ENCODE results near the gene MACF1.
A peak's percentile ranks its signal among the peaks of the same experiment; 100 is the strongest.

Gene MACF1

DNA sequence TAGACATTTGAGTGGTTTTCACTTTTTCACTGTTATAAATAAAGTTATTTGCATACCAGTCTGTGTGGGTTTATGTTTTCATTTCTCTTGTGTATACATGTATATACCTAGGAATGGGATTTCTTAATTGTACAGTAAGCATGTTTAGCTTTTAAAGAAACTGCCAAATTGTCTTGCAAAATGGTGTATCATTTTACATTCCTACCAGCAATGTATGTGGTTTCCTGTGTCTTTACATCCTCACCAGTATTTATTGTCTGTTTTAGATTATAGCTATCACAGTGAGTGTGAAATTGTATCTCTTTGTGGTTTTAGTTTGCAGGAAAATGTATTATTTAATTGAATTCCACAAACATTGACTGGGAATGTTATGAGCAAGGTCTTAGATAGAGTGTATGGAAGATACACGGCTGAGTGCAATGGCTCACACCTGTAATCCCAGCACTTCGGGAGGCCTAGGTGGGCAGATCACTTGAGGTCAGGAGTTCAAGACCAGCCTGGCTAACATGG, 57.3 kb downstream of the MACF1 start:
- DNase-seq (ENCODE audit: low spot score), result no peak

DNA sequence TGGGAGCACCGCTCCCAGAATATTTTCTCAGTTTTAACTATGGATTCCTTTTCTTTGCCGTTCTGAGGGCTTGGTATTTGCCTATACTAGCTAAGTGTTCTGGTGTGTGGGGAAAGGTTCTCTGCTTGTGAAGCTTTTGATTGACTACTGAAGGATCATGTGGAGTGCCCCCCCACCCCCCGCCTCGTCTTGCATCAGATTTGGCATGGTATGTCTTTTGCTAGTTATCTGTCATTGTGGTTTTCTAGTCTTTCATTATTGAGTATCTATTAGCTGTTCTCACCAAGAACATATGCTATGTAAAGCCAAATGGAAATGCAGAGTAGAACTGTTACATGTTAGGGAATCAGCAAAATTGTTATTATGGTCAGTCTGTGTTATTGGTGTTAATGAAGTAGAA, 58.3 kb downstream of the MACF1 start:
- DNase-seq (ENCODE audit: low spot score), result no peak

DNA sequence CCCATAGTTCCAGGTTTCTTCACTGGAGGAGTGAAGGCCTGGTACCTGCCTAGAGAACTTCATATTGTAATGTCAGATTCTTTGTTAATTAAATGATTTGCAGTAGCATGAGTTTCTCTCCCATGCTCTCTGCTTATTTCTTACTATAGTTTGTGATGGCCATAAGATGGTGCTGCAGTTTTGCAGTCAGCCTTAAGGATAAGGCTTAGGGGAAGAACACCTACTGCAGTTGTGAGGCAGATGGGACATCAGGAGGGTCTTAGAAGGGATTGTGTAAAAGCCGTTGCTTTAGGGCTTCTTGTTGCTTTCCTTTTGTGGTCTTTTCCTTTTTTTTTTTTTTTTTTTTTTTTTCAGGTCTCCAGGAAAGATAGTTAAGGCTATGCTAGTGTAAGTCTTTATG, 61.8 kb downstream of the MACF1 start:
- DNase-seq (ENCODE audit: low spot score), result no peak

DNA sequence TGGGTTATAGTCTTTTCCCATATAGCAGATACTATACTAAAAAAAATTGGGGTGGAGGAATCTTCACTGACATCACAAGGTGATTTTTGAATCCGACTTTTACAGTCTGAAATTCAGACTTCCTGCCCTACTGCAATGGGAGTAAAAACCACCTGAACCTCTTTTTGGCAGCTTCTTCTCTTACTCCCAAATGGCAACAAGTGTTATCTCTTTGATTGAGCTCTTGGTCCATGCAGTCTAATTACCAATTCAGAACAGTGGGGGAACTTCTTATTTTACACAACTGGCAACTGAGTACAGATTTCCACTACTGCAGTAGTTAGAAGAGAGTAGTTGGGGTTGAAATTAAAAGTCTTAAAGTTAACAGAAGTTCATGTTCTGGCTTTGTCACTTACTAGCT, 62.3 kb downstream of the MACF1 start:
- DNase-seq (ENCODE audit: low spot score), result no peak

DNA sequence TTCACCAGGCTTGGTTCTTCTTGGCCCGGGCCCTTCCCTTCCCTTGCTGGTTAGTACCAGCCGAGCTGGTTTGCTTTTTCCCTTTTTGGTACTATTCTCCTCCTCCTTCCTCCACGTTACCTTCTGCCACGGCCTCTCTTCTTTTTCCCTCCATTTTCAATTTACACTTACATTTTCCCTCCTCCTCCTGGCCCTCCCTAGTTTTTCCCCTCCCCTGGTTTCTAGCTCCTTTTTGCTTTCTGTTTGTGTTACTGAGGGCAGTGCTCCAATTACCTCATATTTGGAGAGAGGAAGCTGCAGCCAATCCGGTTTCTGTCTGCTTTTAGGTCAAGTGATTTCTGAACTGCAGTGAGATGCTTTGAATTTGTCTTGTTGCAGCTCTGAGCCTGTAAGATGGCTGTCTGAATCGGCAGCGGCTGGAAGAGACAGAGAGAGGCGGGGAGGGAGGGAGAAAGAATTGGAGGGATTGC, 63.7 kb downstream of the MACF1 start:
- DNase-seq (ENCODE audit: low spot score), result peak; percentile 16

DNA sequence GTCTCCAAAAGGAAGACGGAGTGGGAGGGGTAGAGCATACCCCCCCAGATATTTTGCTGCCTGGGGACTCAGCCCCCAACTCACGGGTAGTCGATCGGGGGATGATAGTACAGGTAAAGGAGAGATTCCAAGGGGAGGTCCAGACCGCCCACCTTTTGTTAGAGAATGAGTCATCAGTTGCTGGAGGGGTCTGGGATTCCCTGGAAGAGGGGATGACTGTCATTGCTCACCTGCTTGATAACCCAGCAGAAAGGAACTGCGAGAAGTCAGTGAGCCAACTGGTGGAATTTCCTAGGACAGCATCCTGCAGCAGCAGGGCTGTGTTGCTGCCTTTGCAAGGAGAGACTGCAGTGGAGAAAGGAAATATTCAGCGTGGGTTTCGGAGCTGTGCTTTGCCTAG, 64.4 kb downstream of the MACF1 start:
- no peak for DNase-seq (ENCODE audit: low spot score)

DNA sequence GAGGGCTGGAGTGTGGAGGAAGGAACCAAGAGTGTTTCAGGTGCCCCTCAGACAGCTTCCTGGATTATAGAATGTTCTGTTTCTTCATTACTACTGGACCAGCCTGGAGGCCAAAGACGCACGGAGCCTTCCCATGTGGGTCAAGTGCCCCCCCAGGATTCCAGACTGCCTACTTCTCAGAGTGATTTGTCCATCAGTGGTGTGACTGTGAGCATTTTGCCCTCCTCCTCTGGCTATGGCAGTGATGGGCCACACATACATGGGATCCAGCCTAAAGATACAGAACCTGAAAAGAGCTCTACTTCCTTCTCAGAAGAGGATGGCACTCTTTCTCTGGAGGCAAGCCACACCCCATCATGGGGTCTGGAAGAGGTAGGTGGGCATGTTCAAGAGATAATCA, 64.9 kb downstream of the MACF1 start:
- DNase-seq (ENCODE audit: low spot score), result no peak

DNA sequence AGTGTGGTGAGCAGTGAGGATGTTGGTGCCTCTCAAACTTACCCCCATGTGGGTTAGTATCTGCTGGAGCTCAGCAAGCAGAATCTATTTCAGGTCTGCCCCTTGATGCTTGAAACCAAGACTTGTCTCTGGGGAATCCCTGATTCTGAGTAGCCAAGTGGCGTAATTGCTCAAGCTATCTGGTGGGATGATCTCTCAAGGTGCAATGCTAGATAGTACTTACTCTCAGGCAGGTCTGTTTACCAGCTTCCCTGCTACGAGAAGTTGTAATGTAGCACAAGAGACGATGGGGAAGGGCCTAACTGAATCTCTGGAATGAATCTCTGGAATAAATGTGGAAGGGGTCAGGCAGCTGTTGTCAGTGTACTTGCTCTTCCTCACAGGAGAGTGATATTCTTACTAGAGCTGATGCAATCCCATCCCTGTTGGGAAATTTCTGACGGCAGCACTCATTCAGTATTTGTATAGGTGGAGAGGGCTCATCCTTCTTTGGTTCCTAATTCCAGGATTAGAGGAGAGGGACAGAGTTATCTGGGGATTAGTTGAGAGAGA, 65.4 kb downstream of the MACF1 start:
- DNase-seq (ENCODE audit: low spot score), result no peak

DNA sequence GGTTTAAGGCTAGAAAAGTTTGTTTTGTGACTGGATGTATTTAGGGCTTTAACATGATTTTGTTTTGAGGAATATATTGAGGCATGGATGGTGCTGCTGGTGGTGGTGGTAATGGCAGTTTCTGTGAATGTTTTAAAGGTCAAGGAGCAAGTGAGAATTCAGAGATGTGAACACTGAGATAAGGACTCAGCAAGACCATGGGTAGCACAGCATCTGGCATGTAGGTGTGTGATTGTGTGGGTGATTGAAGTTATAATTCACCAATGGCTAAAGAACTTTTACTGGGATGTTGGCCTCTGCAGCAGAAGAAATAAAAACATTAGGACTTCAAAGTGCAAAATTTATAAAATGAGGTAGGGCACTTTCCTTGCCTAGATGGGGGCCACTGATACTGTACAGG, 65.9 kb downstream of the MACF1 start:
- no peak for DNase-seq (ENCODE audit: low spot score)

DNA sequence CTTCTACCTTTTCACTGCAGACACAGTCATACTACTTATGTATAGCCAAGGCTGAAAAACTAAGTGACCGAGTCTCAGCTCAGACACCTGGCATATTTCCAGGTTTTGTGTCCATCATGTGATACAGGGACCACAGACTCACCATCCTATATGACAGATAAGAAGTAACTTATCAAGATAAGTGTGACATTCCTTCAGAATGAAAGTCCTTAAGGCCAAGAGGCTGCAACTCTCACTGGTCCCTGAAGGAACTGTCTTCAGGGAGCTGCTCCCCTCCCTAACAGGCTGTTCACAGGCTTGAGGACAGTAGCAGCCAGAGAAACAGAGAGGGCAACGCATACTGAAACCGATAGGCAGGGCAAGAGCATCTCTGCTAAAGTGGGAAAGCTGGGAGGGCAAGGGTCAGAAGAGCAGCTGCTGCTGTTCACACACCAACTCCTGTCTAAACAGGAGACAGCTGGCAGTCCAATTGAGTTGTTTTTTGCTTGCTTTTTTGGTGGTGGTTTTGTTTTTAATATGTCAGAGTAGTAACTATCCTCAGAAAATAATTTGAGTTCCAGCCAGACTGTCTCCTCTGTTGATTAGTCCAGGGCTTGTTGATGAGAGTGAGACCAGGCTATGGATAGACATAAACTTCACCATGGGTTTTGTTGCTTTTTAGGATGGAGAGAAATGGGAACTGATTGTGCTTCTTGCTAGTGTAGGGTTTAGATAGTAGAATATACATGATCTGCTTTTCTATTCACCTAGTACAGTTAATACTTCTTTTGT, 67.7 kb downstream of the MACF1 start:
- DNase-seq (ENCODE audit: low spot score), result no peak

DNA sequence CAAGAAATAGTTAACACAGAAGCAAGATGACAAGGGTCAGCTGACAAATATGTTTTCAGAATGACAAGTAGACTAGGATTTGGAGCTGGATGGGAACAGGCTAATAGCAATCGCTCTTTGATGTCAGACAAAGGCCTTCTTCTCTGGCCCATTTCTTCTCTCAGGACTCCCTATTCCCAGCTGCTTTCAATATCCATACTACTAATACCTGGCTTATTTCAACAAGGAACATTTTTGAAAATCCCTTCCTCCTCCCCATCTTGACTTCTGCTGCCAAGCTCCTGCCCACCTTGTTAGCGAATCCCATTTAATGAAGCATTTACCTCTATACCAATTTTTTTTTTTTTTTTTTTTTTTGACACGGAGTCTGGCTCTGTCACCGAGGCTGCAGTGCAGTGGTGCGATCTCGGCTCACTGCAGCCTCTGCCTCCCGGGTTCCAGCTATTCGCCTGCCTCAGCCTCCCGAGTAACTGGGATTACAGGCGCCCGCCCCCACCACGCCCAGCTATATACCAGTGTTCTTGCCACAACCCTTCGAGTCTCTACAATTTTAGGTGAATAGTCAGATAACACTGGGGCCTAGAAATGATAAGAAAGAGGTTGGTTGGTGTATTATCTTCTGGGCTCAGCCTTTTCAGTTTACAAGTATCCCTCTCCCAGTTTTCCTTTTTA, 68.4 kb downstream of the MACF1 start:
- DNase-seq (ENCODE audit: low spot score), result no peak

DNA sequence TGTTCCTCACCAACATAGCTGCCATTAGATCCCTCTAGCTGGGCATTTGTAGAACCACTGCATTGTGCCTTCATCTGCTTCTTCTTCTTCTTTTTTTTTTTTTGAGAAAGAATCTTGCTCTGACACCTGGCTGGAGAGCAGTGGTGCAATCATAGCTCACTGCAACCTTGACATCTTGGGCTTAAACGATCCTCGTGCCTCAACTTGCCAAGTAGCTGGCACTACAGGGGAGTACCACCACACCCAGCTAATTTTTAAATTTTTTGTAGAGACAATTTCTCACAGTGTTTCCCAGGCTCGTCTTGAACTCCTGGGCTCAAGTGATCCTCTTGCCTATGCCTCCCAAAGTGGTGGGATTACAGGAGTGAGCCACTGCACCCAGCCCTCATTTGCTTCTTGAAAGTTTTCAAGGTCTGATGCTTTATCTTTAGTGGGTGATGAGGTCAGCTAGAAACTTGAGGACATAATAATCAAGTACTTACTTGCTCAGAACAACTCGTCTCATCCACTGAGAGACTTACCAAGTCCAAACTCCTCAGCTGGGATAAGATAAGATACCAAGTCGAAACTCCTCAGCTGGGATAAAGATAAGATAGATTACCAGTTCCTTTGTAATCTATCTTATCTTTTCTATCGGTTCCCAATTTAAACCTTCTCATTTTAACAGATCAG, 71.5 kb downstream of the MACF1 start:
- no peak for DNase-seq (ENCODE audit: low spot score)

DNA sequence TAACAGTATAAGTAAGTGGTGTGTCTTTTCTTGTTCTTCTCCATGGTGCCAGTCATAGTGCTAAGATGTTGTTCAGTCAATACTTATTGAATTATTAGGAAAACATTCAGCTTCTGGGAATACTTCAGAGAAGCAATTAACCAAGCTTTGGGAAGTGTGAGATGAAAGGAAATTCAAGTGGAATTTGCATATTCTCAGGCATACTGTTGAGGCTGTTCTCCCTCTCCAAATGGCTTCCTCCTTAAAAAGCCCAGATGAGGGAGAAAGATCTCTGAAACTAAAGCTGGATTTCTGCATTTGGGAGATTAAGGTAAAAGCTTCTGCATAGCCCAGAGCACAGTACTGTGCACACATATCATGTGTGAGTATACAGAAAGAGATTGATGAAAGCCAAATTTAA, 73.4 kb downstream of the MACF1 start:
- no peak for DNase-seq (ENCODE audit: low spot score)

DNA sequence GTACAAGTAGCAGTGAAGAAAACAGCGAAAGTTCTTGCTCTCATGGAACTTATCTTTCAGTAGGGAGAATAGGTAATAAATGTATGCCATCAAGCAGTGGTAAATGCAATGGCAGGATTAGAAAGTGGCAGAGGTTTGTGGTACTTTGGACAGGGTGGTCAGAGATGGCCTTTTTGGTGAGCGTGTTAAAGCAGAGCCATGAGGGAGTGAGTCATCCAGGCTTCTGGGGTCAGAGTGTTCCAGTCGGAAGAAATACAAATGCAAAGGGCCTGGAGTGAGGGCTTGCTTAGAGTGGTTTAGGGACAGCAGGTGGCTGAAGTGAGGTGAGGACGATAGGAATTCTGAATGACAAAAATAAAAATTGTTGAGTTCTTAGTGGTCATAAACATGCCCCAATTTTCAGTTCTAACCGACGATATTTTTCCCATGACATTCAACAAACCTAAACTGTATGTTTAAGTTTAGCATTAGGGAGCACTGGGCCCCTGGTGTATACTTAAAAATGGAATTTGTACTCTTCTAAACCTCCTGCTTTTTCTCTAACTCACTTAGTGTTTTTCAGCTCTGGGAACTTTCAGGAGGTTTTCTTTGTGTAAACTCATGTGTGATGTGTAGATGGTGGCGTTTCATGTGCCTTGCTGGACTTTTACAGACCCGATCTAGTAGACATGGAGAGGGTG, 78.2 kb downstream of the MACF1 start:
- DNase-seq (ENCODE audit: low spot score), result no peak

DNA sequence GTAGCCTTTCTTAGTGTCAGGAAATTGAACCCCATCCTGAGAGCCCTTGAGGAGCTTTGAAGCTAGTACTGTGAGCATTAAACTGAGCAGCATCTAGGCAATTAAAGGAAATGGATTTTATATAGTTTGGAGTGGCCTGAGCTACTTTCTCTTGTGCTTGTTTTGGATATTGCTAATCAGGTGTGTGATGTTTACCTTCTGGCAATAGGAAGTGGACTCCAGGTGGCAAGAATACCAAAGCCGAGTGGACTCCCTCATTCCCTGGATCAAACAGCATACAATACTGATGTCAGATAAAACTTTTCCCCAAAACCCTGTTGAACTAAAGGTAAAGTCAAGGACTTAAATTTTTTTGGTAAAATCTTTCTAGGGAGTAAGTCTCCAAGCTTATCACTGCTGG, 79.4 kb downstream of the MACF1 start:
- DNase-seq (ENCODE audit: low spot score), result no peak

DNA sequence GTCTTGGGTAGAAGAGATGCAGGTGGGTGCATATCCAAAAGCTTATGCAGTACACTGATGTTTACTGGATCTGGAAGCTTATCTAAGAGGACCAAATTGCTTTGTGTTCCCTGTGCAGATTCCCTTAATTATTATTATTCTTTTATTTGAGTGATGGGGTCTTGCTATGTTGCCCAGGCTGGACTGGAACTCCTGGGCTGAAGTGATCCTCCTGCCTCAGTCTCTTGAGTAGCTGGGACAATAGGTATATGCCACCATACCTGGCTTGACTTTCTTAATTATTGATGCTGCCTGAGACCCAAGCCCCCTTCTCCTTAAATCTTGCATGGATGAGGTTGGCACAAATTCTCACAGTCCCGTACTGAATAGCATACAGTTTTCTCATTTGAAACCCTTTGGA, 83.0 kb downstream of the MACF1 start:
- no peak for DNase-seq (ENCODE audit: low spot score)

DNA sequence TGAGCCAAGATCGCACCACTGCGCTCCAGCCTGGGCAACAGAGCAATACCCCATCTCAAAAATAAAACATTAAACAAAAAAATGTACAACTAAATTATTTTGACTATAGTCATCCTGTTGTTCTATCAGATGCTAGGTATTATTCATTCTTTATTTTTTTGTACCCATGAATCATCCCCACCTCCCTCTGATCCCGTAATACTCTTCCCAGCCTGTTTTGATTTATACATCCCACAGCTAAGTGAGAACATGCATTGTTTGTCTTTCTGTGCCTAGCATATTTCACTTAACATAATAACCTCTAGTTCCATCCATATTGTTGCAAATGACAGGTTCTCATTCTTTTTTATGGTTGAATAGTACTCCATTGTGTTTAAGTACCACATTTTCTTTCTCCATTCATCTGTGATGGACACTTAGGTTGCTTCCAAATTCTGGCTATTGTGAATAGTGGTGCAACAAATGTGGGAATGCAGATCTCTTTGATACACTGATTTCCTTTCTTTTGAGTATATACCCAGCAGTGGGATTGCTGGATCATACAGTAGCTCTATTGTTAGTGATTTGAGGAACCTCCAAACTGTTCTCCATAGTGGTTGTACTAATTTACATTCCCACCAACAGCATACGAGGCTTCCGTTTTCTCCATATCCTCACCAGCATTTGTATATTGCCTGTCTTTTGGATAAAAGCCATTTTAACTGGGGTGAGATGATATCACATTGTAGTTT, 84.4 kb downstream of the MACF1 start:
- no peak for DNase-seq (ENCODE audit: low spot score)

DNA sequence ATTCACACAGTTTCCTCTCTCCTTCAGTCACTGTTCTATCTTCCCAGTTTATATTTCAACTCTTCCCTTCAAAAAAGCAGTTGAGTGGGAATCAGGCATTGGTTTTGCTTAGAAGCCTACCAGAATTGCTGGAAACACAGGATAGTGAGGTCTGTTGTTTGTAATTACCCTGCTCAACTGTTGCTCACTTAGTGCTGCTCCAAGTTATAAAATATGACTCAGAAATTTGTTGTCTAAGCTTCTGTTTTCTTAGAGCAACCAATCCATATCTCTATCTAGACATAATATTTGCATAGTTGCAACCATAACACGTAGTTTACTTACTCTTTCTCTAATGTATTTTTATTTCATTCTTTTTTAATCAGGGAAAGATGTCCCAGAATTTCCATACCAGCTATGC, 87.9 kb downstream of the MACF1 start:
- no peak for DNase-seq (ENCODE audit: low spot score)

DNA sequence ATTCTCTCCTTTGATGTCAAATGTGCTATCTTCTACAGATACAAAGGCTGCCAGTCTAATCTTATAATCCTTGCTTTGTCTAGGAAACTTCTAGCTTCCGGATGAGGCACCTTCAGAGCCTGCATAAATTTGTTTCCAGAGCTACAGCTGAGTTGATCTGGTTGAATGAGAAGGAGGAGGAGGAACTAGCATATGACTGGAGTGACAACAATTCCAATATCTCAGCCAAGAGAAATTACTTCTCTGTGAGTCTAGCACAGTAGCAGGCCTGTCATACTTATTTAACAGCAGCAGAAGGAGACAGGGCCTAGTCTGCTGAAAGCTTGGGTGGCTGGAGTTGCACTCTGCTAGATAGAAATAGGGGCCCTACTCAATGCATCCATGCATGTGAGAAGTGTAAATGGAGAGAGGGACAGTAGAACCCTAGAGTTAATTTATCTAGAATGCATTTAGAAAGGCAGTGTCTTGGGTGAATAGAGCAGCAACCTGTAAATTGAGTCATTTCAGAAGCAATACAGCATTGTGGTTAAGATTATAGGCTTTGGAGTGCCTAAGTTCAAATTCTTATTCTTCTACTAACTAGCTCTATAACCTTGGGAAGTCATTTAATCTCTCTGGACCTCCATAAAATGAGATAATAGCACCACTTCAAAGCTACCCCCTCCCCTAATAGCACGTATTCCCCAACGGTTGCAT, 89.0 kb downstream of the MACF1 start:
- DNase-seq (ENCODE audit: low spot score), result no peak

DNA sequence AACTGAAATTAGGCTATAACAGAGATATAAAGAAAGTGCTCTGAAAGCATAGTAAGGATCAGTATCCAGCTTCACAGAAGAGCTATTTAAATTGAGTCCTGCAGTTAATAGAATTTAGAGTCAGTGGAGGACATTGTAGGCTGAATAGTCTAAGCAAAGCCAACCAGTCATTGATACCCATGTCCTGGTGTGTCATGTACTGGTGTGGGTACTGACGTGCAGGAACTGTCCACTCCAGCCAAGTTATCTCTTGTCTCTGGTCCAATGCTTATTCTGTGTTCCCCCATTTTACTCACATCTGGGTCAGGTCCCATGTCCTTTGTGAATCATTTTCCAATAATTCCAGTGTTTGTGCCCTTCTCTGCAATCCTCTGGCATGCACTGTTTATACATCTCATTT, 90.0 kb downstream of the MACF1 start:
- DNase-seq (ENCODE audit: low spot score), result no peak

DNA sequence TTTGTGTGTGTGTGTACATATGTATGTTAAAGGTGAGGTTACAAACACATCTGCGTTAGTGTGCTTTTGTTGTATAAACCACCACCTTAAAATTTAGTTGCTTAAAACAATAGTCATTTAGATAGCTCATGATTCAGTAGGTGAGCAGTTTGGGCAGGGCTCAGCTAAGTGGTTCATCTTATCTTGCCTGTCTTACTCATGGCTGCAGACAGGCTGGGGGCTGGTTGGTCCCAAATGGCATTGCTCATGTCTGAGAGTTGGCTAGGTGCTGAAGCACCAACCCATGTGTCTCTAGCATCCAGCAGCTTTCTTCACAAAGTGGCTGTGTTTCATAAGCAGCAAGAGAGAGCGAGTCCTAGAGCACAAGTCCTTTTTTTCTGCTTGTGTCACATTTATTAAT, 91.4 kb downstream of the MACF1 start:
- no peak for DNase-seq (ENCODE audit: low spot score)
